ENCODE measurements around the gene MAPKAPK2.
"Not testable (repeated sequence)": the region's sequence is repeated elsewhere in the genome, so short reads cannot be mapped to it uniquely, and the experiment has no call there.

The MAPKAPK2 gene

GRCh38 chr1:206744683-206745082 lies 60.0 kb downstream of the MAPKAPK2 start:
- DNase-seq (ENCODE audit: low spot score) = no peak

DNA sequence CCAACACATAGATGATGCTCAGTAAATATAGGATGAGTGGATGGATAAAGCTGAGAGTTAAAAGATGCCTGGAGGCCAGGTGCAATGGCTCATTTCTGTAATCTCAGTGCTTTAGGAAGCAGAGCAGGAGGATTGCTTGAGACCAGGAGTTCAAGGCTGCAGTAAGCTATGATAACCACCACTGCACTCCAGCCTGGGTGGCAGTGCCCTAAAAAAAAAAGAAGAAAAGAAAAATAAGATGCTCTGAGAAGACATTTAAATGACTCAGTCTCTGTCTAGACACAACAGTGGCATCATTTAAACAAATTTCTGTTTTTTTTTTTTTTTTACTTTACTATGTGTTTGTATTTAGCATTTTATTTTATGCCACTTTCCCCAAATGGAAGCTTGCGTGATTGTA lies 60.6 kb downstream of the MAPKAPK2 start:
- no peak for DNase-seq (ENCODE audit: low spot score)

DNA sequence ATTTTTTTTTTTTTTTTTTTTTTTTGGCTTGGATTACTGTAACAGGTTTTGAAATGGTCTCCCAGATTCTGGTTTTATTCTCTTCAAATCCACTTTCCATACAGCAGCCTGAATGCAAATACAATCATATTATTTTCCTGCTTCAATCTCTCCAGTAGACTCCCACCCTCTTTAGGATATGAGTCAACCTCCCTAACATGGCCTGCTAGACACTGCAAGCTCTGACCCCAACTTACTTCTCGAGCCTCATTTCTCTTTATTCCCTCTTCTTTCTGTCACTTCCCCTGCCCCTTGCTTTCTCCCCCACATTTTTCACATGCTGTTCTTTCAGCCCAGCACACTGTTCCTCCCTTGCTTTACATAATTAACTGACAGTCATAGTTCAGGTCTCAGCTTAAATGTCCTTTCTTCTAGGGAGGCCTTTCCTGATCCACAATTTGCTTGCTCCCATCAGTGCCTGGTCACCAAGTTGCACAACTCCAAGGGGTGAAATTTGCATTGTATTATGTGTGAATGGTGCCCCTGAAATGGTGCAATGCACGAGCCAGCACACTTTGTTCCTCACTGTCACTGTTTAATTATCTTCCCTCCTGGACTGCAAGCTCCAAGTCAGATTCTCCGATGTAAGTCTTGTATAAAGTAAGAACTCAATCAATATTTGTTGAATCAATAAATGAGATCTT lies 63.8 kb downstream of the MAPKAPK2 start:
- no peak for DNase-seq (ENCODE audit: low spot score)

DNA sequence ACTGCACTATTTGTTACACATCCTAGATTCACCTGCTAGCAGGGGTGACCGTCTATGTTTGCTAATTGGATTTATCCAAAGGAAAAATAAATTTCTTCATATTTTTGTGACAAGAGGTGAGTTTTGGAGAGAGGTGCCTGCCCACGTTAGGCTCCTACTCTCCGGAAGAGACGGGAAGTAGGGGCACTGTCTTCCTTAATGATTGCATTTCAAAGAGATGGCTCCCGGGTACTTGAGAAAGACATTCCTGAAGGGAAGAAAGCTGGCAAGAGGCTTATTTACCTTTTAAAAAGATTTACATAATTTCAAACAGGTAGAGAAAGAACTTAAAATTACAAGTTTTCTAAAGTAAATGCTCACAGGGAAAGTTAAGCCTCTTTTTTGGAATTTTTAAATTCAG lies 67.2 kb downstream of the MAPKAPK2 start:
- DNase-seq (ENCODE audit: low spot score) = no peak

DNA sequence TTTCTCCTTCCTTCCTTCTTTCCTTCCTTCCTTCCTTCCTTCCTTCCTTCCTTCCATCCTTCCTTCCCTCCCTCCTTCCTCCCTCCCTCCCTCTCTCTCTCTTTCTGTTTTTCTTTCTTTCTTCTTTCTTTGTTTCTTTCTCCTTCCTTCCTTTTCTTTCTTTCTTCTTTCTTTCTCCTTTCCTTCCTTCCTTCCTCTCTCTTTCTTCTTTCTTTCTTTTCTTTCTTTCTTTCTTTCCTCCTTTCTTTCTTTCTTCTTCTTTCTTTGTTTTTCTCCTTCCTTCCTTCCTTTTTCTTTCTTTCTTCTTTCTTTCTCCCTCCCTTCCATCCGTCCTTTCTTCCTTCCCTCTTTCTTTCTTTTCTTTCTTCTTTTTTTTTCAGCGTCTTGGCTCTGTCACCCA lies 67.8 kb downstream of the MAPKAPK2 start:
- no peak for DNase-seq (ENCODE audit: low spot score)

DNA sequence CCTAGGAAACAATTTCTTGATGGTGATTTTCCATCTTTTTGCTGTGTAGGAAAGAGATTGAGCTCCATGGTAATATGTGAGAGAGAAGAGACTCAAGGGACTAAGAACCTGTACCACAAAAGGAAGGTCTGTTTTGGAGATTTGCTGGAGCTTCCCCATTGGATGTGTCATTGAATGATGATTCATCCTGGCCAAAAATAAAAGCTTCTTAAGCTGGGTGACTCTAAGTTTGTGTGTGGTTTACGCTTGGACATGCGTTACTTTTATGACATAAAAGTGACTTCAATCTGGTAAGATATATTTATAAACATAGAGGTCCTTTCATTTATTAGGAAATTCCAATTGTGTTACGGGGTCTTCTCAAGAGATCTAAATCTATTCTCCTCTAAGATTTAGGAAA lies 68.4 kb downstream of the MAPKAPK2 start:
- DNase-seq (ENCODE audit: low spot score) = no peak

DNA sequence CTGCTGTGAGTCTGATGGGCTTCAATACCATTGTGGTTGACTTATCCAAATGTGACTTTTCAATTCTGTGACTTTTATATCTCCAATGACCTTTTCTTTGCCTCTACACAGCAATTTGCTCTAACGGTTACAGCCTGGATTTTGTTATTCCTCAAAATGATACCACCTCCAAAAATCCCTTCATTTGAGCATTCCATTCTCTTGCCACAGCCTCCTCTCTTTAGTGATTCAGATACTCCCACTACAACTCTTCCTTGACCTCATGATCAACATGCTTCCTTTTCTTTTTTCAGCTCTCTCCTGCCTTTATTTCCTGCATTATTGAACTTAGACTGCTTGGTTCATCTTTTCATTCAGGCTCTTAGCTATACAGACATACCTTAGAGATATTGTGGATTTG lies 69.3 kb downstream of the MAPKAPK2 start:
- DNase-seq (ENCODE audit: low spot score) = no peak

- no peak for DNase-seq (ENCODE audit: low spot score)
Observed at GRCh38 chr1:206757524-206758266, 73.0 kb downstream of the MAPKAPK2 start.

GRCh38 chr1:206760590-206760989 lies 75.9 kb downstream of the MAPKAPK2 start:
- no peak for DNase-seq (ENCODE audit: low spot score)

- no peak for DNase-seq (ENCODE audit: low spot score)
Observed at GRCh38 chr1:206761159-206761768, 76.6 kb downstream of the MAPKAPK2 start.

GRCh38 chr1:206762741-206763364 lies 78.1 kb downstream of the MAPKAPK2 start:
- DNase-seq (ENCODE audit: low spot score) = not testable (repeated sequence)

DNA sequence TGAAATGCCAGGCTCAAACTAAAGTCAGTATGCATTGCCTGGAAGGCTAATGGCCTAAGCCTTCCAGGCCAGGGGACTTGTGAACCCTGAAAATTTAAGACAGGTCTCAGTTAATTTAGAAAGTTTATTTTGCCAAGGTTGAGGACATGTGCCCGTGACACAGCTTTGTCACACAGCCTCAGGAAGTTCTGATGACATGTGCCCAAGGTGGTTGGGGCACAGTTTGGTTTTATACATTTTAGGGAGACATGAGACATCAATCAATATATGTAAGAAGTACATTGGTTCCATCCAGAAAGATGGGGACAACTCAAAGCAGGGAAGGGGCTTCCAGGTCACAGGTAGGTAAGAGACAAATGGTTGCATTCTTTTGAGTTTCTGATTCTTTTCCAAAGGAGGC lies 81.1 kb downstream of the MAPKAPK2 start:
- DNase-seq (ENCODE audit: low spot score) = not testable (repeated sequence)

GRCh38 chr1:206766251-206766856 lies 81.6 kb downstream of the MAPKAPK2 start:
- peak; percentile 39 for DNase-seq (ENCODE audit: low spot score)

DNA sequence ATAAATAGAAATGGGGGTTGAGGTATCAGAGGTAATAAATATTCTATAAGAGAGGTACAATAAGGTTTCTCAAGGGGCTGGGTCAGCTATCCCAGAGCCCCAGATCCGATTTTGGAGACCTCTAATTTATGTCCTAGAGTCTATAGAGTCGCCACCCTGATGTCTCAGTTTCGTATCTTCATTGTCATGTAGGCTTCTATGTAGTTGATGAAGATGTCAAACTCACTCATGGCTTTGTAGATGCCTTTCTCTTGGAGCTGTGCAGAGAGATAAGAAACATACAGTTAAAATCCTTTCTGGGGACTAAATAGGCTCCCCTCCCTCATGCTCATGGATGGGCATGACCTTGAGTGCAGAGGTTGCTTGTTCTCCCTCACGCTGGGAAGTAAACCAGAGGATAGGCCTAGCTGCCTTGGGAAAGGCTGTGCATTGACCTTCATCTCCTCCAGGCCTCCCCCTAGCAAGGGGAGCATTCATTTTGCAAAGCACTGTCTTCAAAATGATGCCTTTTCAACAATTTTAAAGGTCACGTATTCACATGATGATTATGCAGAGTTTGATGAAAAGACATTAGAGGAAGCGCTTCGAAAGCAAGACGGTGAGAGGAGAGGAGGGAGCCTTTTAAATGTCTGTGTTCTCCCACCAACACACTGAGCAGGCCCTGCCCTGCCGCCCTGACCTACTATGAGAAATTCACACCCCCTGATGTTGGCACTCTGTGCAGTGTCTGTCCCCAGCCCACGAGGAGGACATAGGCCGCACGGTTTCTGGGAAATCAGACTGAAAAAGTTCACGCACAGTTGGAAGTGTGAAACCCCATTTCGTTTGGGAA lies 84.0 kb downstream of the MAPKAPK2 start:
- DNase-seq (ENCODE audit: low spot score) = no peak

DNA sequence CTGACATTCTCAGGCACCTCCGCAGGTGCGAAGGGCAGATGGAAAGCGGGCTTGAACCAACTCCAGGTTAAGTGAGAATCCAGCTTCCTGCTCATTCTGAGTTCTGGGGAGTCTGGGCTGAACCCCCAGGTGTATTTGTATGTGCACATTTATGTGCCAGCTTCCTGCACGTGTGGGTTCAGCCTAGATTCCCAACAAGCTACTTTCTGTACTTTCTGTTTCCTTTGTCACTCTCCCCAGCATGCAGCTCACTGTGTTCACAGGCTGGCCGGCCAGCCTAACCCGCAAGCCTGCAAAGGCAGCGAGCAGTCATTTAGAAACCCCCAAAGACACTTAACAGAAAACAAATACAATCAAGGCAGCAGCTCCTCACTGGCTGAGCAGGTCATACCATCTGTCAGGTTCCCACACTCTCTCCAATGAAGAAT lies 84.6 kb downstream of the MAPKAPK2 start:
- DNase-seq (ENCODE audit: low spot score) = no peak

GRCh38 chr1:206770531-206771337 lies 86.0 kb downstream of the MAPKAPK2 start, which contains the start of gene IL19:
Gene IL19 (plus strand): TSS chr1:206770773. CDS start chr1:206836663, 65,890 bp downstream.
- DNase-seq (ENCODE audit: low spot score) = no peak

DNA sequence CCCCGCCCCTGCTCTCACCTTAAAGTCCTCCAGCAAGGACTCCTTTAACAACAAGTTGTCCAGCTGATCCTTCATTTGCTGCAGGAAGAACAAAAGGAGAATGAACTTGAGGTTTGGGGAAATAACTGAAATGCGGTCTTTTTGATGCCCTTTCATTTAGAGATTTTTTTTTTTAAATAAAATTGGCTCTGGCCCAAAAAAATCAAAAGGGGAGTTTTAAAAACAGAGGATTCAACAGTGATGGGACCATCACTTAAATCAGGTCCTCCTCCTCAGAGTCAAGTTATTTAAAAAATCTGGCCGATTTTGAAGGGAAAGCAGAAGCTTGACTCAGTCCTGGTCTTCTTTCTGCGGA lies 86.6 kb downstream of the MAPKAPK2 start:
- DNase-seq (ENCODE audit: low spot score) = no peak

- DNase-seq (ENCODE audit: low spot score) = no peak
Observed at GRCh38 chr1:206772243-206772937, 87.7 kb downstream of the MAPKAPK2 start, which contains the start of gene IL10. Gene IL10 (minus strand): TSS chr1:206772494. CDS start chr1:206772435, 59 bp downstream.

DNA sequence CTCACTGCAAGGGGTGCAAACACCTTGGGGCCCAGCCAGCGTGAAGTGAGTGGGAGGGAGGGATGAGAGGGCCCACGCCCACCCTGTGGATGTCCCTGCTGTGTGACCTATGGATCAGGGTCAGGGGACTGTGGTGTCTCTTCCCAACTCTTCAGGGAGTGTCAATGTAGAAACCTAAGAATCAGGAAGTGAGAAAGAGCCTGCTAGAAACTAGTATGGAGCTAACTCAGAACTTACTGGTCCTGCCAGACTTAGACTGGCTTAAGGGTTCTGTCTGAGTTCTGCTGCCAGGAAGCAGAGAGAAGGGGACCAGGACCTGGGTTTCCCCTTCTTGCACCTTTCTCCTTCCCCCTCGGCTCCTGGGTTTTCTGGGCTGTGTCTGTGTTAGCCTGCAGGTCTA lies 89.4 kb downstream of the MAPKAPK2 start:
- no peak for DNase-seq (ENCODE audit: low spot score)

GRCh38 chr1:206776229-206776628 lies 91.5 kb downstream of the MAPKAPK2 start:
- no peak for DNase-seq (ENCODE audit: low spot score)
